Measurements from ENCODE around the gene ZNF280D.

ZNF280D gene, protein sequence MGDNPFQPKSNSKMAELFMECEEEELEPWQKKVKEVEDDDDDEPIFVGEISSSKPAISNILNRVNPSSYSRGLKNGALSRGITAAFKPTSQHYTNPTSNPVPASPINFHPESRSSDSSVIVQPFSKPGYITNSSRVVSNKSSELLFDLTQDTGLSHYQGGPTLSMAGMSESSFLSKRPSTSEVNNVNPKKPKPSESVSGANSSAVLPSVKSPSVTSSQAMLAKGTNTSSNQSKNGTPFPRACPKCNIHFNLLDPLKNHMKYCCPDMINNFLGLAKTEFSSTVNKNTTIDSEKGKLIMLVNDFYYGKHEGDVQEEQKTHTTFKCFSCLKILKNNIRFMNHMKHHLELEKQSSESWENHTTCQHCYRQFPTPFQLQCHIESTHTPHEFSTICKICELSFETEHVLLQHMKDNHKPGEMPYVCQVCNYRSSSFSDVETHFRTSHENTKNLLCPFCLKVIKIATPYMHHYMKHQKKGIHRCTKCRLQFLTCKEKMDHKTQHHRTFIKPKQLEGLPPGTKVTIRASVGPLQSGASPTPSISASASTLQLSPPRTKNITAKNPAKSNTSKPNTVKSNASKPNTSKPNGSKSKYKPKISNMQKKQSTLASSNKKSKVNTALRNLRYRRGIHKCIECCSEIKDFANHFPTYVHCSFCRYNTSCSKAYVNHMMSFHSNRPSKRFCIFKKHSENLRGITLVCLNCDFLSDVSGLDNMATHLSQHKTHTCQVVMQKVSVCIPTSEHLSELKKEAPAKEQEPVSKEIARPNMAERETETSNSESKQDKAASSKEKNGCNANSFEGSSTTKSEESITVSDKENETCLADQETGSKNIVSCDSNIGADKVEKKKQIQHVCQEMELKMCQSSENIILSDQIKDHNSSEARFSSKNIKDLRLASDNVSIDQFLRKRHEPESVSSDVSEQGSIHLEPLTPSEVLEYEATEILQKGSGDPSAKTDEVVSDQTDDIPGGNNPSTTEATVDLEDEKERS

DNA sequence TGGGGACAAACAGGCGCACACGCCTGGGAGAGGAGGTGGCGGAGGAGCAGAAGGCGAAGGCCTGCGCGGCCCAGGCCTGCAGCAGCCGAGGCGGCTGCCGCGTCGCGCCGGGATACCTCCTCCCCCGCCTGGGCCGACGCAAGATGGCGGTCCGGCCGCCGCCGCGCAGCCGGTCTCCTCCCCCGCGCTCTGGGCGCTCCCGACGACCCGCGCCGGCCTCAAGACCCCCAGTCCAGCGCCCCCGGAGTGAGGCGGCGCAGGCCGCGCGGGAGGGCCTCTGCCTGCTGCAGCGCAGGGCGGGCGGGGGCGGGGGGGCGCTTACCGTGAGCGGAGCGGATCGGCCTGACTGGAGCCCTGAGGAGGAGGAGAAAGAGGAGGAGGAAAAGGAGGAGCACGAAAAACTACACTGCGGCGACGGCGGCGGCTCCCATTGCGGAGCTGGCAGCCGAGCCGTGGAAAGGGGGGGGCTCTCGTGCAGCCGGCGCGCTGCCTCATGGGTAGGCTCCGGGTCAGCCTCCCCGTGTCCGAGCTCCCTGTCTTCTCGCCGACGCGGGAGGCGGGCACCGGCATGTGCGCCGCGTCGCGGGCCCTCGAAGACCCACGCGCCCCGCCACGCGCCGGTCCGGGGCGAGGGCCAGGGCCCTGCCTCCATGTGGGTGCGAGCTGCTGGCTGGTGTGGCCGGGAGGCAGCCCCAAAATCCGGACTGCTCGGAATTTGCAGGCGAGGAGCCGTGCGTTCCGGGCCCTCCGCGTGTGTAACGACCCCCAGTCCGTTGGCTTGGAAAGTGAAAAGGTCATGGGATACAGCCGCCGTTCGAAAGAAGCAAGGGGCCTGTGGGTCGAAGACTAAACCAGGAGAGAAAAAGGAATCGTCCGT, at the start of gene ZNF280D:
ZNF280D (minus strand) TSS at position 374 of the 877 bp plus-strand sequence. CDS start 26,400 bp downstream, outside the sequence.
- 0 out of 2 replicates have a peak, but pooled peaks have one; percentile 60 for TF ChIP-seq SNAI2 (CRISPR knock-in tag; IDR thresholded peaks at IDR 0.05)
- peak; percentile 50; the same call in 1 of the 2 replicates for TF ChIP-seq ZFP3 (CRISPR knock-in tag; IDR thresholded peaks at IDR 0.05)
- TF ChIP-seq, protein P1, sequence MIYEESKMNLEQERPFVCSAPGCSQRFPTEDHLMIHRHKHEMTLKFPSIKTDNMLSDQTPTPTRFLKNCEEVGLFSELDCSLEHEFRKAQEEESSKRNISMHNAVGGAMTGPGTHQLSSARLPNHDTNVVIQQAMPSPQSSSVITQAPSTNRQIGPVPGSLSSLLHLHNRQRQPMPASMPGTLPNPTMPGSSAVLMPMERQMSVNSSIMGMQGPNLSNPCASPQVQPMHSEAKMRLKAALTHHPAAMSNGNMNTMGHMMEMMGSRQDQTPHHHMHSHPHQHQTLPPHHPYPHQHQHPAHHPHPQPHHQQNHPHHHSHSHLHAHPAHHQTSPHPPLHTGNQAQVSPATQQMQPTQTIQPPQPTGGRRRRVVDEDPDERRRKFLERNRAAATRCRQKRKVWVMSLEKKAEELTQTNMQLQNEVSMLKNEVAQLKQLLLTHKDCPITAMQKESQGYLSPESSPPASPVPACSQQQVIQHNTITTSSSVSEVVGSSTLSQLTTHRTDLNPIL (CRISPR knock-in tag; IDR thresholded peaks at IDR 0.05; ENCODE audit: low read depth): no peak
- no peak for TF ChIP-seq OSR1 (CRISPR knock-in tag; IDR thresholded peaks at IDR 0.05)
- peak; percentile 75; the same call in 1 of the 2 replicates for TF ChIP-seq CSDC2 (CRISPR knock-in tag; IDR thresholded peaks at IDR 0.05)
- TF ChIP-seq ISL1 (CRISPR knock-in tag; IDR thresholded peaks at IDR 0.05): peak; percentile 26; the same call in 1 of the 2 replicates
- TF ChIP-seq, protein P2, sequence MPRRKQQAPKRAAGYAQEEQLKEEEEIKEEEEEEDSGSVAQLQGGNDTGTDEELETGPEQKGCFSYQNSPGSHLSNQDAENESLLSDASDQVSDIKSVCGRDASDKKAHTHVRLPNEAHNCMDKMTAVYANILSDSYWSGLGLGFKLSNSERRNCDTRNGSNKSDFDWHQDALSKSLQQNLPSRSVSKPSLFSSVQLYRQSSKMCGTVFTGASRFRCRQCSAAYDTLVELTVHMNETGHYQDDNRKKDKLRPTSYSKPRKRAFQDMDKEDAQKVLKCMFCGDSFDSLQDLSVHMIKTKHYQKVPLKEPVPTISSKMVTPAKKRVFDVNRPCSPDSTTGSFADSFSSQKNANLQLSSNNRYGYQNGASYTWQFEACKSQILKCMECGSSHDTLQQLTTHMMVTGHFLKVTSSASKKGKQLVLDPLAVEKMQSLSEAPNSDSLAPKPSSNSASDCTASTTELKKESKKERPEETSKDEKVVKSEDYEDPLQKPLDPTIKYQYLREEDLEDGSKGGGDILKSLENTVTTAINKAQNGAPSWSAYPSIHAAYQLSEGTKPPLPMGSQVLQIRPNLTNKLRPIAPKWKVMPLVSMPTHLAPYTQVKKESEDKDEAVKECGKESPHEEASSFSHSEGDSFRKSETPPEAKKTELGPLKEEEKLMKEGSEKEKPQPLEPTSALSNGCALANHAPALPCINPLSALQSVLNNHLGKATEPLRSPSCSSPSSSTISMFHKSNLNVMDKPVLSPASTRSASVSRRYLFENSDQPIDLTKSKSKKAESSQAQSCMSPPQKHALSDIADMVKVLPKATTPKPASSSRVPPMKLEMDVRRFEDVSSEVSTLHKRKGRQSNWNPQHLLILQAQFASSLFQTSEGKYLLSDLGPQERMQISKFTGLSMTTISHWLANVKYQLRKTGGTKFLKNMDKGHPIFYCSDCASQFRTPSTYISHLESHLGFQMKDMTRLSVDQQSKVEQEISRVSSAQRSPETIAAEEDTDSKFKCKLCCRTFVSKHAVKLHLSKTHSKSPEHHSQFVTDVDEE (CRISPR knock-in tag; IDR thresholded peaks at IDR 0.05): peak; percentile 69
- TF ChIP-seq ZC3H10 (CRISPR knock-in tag; IDR thresholded peaks at IDR 0.05): 0 out of 2 replicates have a peak, but pooled peaks have one; percentile 8
- no peak for TF ChIP-seq BACH2 (CRISPR knock-in tag; IDR thresholded peaks at IDR 0.05; ENCODE audit: borderline replicate concordance)
- peak; percentile 37; the same call in 1 of the 2 replicates for TF ChIP-seq ZNF8 (CRISPR knock-in tag; IDR thresholded peaks at IDR 0.05)
- TF ChIP-seq ZFP30 (CRISPR knock-in tag; IDR thresholded peaks at IDR 0.05): no peak
- no peak for TF ChIP-seq TCF4 (CRISPR knock-in tag; IDR thresholded peaks at IDR 0.05; ENCODE audit: borderline replicate concordance)
- 0 out of 2 replicates have a peak, but pooled peaks have one; percentile 7 for TF ChIP-seq ZNF70 (CRISPR knock-in tag; IDR thresholded peaks at IDR 0.05)
- ATAC-seq: peak; percentile 92

DNA sequence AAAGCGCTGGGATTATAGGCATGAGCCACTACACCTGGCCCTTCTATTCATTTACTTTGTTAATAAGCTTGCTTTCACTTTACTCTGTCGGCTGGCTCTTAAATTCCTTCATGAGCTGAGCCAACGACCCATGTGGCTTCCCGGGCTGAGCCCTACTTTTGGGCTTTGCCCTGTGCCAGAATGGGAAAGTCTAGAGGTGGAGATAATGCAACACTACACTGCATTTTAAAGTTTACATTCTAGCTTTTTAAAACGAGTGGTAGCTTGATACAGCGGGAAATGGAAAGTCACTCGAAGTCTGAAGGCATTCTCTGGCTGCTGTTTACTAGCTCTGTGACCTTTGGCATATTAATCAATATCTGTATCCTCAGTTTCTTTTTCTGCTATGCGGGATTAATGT, 49.0 kb upstream of the ZNF280D start:
- TF ChIP-seq BACH2 (CRISPR knock-in tag; IDR thresholded peaks at IDR 0.05; ENCODE audit: borderline replicate concordance) (no peak), RARB (CRISPR knock-in tag; IDR thresholded peaks at IDR 0.05) (no peak), TCF4 (CRISPR knock-in tag; IDR thresholded peaks at IDR 0.05; ENCODE audit: borderline replicate concordance) (no peak), OSR1 (CRISPR knock-in tag; IDR thresholded peaks at IDR 0.05) (no peak), ZFP30 (CRISPR knock-in tag; IDR thresholded peaks at IDR 0.05) (no peak), ARNTL (CRISPR knock-in tag; IDR thresholded peaks at IDR 0.05; ENCODE audit: borderline replicate concordance, low read depth) (no peak), ISL1 (CRISPR knock-in tag; IDR thresholded peaks at IDR 0.05) (no peak), CSDC2 (CRISPR knock-in tag; IDR thresholded peaks at IDR 0.05) (no peak), ZNF70 (CRISPR knock-in tag; IDR thresholded peaks at IDR 0.05) (no peak), ZC3H10 (CRISPR knock-in tag; IDR thresholded peaks at IDR 0.05) (no peak), ZNF565 (CRISPR knock-in tag; conservative IDR thresholded peaks at IDR 0.05; ENCODE audit: low read depth) (no peak), TOX (CRISPR knock-in tag; IDR thresholded peaks at IDR 0.05; ENCODE audit: borderline replicate concordance) (no peak), SNAI2 (CRISPR knock-in tag; IDR thresholded peaks at IDR 0.05) (no peak)
- TF ChIP-seq, protein P3, sequence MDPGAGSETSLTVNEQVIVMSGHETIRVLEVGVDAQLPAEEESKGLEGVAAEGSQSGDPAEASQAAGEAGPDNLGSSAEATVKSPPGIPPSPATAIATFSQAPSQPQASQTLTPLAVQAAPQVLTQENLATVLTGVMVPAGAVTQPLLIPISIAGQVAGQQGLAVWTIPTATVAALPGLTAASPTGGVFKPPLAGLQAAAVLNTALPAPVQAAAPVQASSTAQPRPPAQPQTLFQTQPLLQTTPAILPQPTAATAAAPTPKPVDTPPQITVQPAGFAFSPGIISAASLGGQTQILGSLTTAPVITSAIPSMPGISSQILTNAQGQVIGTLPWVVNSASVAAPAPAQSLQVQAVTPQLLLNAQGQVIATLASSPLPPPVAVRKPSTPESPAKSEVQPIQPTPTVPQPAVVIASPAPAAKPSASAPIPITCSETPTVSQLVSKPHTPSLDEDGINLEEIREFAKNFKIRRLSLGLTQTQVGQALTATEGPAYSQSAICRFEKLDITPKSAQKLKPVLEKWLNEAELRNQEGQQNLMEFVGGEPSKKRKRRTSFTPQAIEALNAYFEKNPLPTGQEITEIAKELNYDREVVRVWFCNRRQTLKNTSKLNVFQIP (CRISPR knock-in tag; IDR thresholded peaks at IDR 0.05; ENCODE audit: borderline replicate concordance, low read depth): no peak
- TF ChIP-seq, protein P4, sequence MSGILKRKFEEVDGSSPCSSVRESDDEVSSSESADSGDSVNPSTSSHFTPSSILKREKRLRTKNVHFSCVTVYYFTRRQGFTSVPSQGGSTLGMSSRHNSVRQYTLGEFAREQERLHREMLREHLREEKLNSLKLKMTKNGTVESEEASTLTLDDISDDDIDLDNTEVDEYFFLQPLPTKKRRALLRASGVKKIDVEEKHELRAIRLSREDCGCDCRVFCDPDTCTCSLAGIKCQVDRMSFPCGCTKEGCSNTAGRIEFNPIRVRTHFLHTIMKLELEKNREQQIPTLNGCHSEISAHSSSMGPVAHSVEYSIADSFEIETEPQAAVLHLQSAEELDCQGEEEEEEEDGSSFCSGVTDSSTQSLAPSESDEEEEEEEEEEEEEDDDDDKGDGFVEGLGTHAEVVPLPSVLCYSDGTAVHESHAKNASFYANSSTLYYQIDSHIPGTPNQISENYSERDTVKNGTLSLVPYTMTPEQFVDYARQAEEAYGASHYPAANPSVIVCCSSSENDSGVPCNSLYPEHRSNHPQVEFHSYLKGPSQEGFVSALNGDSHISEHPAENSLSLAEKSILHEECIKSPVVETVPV (CRISPR knock-in tag; IDR thresholded peaks at IDR 0.05): no peak
- TF ChIP-seq, protein P5, sequence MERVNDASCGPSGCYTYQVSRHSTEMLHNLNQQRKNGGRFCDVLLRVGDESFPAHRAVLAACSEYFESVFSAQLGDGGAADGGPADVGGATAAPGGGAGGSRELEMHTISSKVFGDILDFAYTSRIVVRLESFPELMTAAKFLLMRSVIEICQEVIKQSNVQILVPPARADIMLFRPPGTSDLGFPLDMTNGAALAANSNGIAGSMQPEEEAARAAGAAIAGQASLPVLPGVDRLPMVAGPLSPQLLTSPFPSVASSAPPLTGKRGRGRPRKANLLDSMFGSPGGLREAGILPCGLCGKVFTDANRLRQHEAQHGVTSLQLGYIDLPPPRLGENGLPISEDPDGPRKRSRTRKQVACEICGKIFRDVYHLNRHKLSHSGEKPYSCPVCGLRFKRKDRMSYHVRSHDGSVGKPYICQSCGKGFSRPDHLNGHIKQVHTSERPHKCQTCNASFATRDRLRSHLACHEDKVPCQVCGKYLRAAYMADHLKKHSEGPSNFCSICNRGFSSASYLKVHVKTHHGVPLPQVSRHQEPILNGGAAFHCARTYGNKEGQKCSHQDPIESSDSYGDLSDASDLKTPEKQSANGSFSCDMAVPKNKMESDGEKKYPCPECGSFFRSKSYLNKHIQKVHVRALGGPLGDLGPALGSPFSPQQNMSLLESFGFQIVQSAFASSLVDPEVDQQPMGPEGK (CRISPR knock-in tag; IDR thresholded peaks at IDR 0.05; ENCODE audit: borderline replicate concordance): no peak
- TF ChIP-seq, protein P2 (CRISPR knock-in tag; IDR thresholded peaks at IDR 0.05): no peak
- ATAC-seq: no peak
